Muscle layer of duodenum (tissue), 2 donors: ENCODE measurements around the gene NME9.
A peak's percentile ranks its signal among the peaks of the same experiment; 100 is the strongest.

Source experiments
- H3K27ac ChIP-seq: one replicate; pipeline ENCODE4 v1.7.0; 2013; ENCODE audit warnings: mild to moderate bottlenecking, low read length
- H3K27me3 ChIP-seq: one replicate; pipeline ENCODE4 v1.7.0; 2013; ENCODE audit warnings: low read depth, mild to moderate bottlenecking, control low read depth, low read length
- H3K36me3 ChIP-seq, 2 donors: one replicate each; pipeline ENCODE4 v1.7.0; 2013; ENCODE audit warnings: low read length in 2 of 2, control low read depth in 1 of 2, mild to moderate bottlenecking in 1 of 2; ENCODE audit not compliant: insufficient read depth in 2 of 2, control insufficient read depth in 1 of 2
- H3K4me1 ChIP-seq, 2 donors: one replicate each; pipeline ENCODE4 v1.7.0; 2013; ENCODE audit warnings: low read length in 2 of 2, mild to moderate bottlenecking in 2 of 2, control low read depth in 1 of 2, moderate library complexity in 1 of 2; ENCODE audit not compliant: insufficient read depth in 2 of 2, control insufficient read depth in 1 of 2
- H3K4me3 ChIP-seq, 2 donors: one replicate each; pipeline ENCODE4 v1.7.0; 2013; ENCODE audit warnings: low read length in 2 of 2, low read depth in 1 of 2, mild to moderate bottlenecking in 1 of 2
- H3K9me3 ChIP-seq, 2 donors: one replicate each; pipeline ENCODE4 v1.7.0; 2013; ENCODE audit warnings: low read length in 2 of 2, control low read depth in 1 of 2, mild to moderate bottlenecking in 1 of 2; ENCODE audit not compliant: control insufficient read depth in 1 of 2
- donor health status: healthy.

NME9 gene

DNA sequence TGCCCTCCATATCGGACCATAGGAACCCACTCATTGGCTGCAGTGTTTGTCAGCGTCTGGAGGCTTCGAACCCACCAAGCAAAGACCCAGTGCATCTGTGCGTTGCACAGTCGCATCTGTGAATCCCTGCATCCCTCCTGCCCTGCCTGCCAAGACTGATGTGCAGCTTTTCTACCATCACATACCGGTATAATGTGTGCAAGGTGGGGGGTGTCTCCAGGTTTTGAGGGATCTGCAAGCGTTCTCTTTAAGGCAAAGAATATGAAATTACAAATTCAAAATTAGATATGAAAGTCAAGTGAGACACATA, 288 bp upstream of the NME9 start:
- H3K4me3 ChIP-seq, result peak overlapping the region; percentile 64 to 86
- H3K9me3 ChIP-seq, result no peaks in the 10 kb centered on the region
- H3K36me3 ChIP-seq, result no peaks in the 10 kb centered on the region
- H3K27me3 ChIP-seq, result no peaks in the 10 kb centered on the region
- H3K4me1 ChIP-seq, result peaks cover 0 to 13% of the 10 kb centered on the region in 2 donors
- H3K27ac ChIP-seq, result no peak overlapping the region

- no peaks in the 10 kb centered on the region for H3K36me3 ChIP-seq
- no peak overlapping the region for H3K27ac ChIP-seq
- peaks cover 0 to 13% of the 10 kb centered on the region in 2 donors for H3K4me1 ChIP-seq
- H3K4me3 ChIP-seq, result no peak overlapping the region
- H3K9me3 ChIP-seq, result no peaks in the 10 kb centered on the region
- no peaks in the 10 kb centered on the region for H3K27me3 ChIP-seq
Measured at GRCh38 chr3:138328341-138328740, 1.3 kb downstream of the NME9 start.

GRCh38 chr3:138327831-138328230, 1.8 kb downstream of the NME9 start:
- Histone ChIP-seq H3K27ac (no peak overlapping the region), H3K4me3 (no peak overlapping the region)

GRCh38 chr3:138326866-138327595, 2.6 kb downstream of the NME9 start:
- no peaks in the 10 kb centered on the region for H3K9me3 ChIP-seq
- no peaks in the 10 kb centered on the region for H3K27me3 ChIP-seq
- no peak overlapping the region for H3K4me3 ChIP-seq
- no peak overlapping the region for H3K27ac ChIP-seq
- peaks cover 0 to 13% of the 10 kb centered on the region in 2 donors for H3K4me1 ChIP-seq
- no peaks in the 10 kb centered on the region for H3K36me3 ChIP-seq

More at GRCh38 chr3:138327831-138328230, 1.8 kb downstream of the NME9 start:
- no peaks in the 10 kb centered on the region for H3K36me3 ChIP-seq
- no peaks in the 10 kb centered on the region for H3K9me3 ChIP-seq
- peaks cover 0 to 13% of the 10 kb centered on the region in 2 donors for H3K4me1 ChIP-seq
- H3K27me3 ChIP-seq, result no peaks in the 10 kb centered on the region

- no peak overlapping the region for H3K4me3 ChIP-seq
- H3K9me3 ChIP-seq, result no peaks in the 10 kb centered on the region
- no peaks in the 10 kb centered on the region for H3K36me3 ChIP-seq
- peaks cover 0 to 13% of the 10 kb centered on the region in 2 donors for H3K4me1 ChIP-seq
- H3K27ac ChIP-seq, result no peak overlapping the region
- H3K27me3 ChIP-seq, result no peaks in the 10 kb centered on the region
Measured at GRCh38 chr3:138325990-138326389, 3.7 kb downstream of the NME9 start.

- H3K27ac ChIP-seq, result no peak overlapping the region
- no peaks in the 10 kb centered on the region for H3K36me3 ChIP-seq
- H3K9me3 ChIP-seq, result no peaks in the 10 kb centered on the region
- no peaks in the 10 kb centered on the region for H3K27me3 ChIP-seq
- H3K4me3 ChIP-seq, result no peak overlapping the region
- peaks cover 0 to 6% of the 10 kb centered on the region in 2 donors for H3K4me1 ChIP-seq
Measured at GRCh38 chr3:138323971-138324370, 5.7 kb downstream of the NME9 start.

GRCh38 chr3:138317687-138318086, 12.0 kb downstream of the NME9 start:
- Histone ChIP-seq H3K27me3 (no peaks in the 10 kb centered on the region), H3K9me3 (no peaks in the 10 kb centered on the region), H3K36me3 (no peaks in the 10 kb centered on the region), H3K4me3 (no peak overlapping the region), H3K4me1 (no peaks in the 10 kb centered on the region), H3K27ac (no peak overlapping the region)

DNA sequence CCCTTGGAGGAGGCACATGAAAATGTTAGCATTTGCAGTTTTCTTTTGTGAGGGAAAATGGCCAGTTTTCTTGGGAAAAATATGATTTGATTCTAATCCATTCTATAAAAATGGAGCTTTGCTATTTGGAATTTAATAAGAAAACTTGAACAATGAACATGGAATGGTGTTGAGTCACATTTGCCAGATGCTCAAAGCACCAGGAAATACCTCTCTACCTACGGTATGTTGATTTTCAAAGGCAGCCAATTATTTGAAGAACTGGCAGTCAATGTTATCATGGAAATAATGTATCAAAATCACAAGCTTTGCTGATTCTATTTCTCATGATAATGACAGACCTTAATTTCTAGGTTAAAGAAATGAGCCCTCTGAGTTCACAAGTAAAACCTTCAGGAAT, 14.9 kb downstream of the NME9 start:
- no peak overlapping the region for H3K4me3 ChIP-seq
- H3K27me3 ChIP-seq, result no peaks in the 10 kb centered on the region
- no peak overlapping the region for H3K27ac ChIP-seq
- H3K9me3 ChIP-seq, result no peaks in the 10 kb centered on the region
- no peaks in the 10 kb centered on the region for H3K4me1 ChIP-seq
- no peaks in the 10 kb centered on the region for H3K36me3 ChIP-seq

DNA sequence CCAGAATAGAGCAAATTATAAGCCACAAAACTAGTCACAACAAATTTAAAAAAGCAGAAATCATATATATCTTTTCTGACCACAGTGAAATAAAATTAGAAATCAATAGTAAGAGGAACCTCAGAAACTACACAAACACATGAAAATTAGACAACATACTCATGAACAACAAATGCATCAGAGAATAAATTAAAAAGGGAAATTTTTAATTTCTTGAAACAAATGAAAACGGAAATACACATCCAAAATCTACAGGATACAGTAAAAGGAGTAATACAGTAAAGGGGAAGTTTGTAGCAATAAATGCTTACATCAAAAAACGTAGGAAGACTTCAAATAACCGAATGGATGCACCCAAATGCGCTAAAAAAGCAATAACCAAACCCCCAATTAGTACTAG, 19.2 kb downstream of the NME9 start:
- H3K27ac ChIP-seq, result no peak overlapping the region
- no peak overlapping the region for H3K4me3 ChIP-seq
- H3K4me1 ChIP-seq, result no peaks in the 10 kb centered on the region
- H3K9me3 ChIP-seq, result peaks cover 8 to 15% of the 10 kb centered on the region in 2 donors
- no peaks in the 10 kb centered on the region for H3K36me3 ChIP-seq
- no peaks in the 10 kb centered on the region for H3K27me3 ChIP-seq

DNA sequence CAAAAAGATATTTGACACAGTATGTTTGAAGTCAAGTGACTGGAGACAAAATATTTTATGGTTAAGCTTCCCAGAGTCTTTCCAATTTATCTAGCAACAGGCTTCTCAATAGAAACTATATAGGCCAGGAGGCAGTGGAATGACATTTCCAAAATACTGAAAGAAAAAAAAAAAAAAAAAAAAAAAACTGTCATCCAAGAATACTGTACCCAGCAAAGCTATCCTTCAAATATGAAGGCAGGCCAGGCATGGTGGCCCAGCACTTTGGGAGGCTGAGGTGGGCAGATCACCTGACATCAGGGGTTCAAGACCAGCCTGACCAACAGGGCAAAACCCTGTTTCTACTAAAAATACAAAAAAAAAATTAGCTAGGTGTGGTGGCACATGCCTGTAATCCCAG, 20.9 kb downstream of the NME9 start:
- Histone ChIP-seq H3K27ac (no peak overlapping the region), H3K36me3 (no peaks in the 10 kb centered on the region), H3K27me3 (no peaks in the 10 kb centered on the region), H3K9me3 (peaks cover 8 to 15% of the 10 kb centered on the region in 2 donors), H3K4me1 (no peaks in the 10 kb centered on the region), H3K4me3 (no peak overlapping the region)

- Histone ChIP-seq H3K9me3 (peaks cover 8 to 15% of the 10 kb centered on the region in 2 donors), H3K4me3 (no peak overlapping the region), H3K4me1 (no peaks in the 10 kb centered on the region), H3K27me3 (no peaks in the 10 kb centered on the region), H3K27ac (no peak overlapping the region), H3K36me3 (no peaks in the 10 kb centered on the region)
Measured at GRCh38 chr3:138307899-138308298, 21.8 kb downstream of the NME9 start.

DNA sequence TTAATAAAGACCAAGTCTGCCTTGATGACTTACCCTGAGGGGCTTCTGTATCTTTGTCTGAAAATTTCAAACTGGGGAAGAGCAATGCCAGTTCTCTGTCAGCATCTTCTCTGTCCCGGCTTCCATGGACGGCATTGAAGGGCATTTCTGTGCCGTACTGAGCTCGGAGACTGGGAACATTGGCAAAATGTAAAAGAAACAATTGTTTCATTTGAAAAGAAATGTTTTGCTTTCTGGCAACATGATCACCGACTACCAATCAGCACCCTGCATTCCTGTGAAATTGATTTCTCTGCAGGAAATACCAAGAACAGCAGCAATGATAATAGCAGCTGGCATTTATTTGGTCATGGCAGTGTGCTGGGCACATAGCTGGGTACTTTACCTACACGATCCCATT, 26.2 kb downstream of the NME9 start:
- H3K4me3 ChIP-seq, result no peak overlapping the region
- H3K4me1 ChIP-seq, result no peaks in the 10 kb centered on the region
- H3K27me3 ChIP-seq, result no peaks in the 10 kb centered on the region
- H3K27ac ChIP-seq, result no peak overlapping the region
- peaks cover 5 to 8% of the 10 kb centered on the region in 2 donors for H3K9me3 ChIP-seq
- peaks cover 1 to 9% of the 10 kb centered on the region in 2 donors for H3K36me3 ChIP-seq
